Epithelial cell of proximal tubule (primary cell): Measurements from ENCODE around the gene HEG1. TPM values are rescaled to one million over a fixed set of nuclear protein-coding genes. Genes with fewer than 3 reads are reported as not detected.
"Not testable (repeated sequence)": the region's sequence is repeated elsewhere in the genome, so short reads cannot be mapped to it uniquely, and the experiment has no call there.

Experiments used
- DNase-seq: peaks from one replicate; pipeline ENCODE4 v3.0.0-alpha.2; 2011; ENCODE audit warnings: low read depth
- H3K4me3 ChIP-seq: 2 replicates; pipeline ENCODE4 v1.5.1; 2011; ENCODE audit warnings: low read depth, mild to moderate bottlenecking, low read length
- CTCF ChIP-seq: conservative IDR thresholded peaks from 2 replicates; pipeline ENCODE4 v1.5.1; 2012; ENCODE audit warnings: low read depth, mild to moderate bottlenecking, low read length
- total RNA-seq: library from RNA; depleted of rRNA; stranded (reverse); fragments of >200 nt; gene quantifications from 2 replicates; pipeline ENCODE4 v1.2.3, GENCODE V29; 2015

Gene HEG1
- total RNA-seq, 1 donor from 2014 or later, result 17.6 TPM

GRCh38 chr3:125098611-125099291, 43.0 kb upstream of the HEG1 start:
- H3K4me3 ChIP-seq, result no peak overlapping the region
- no peak for DNase-seq
- no peak for TF ChIP-seq CTCF

GRCh38 chr3:125090649-125091048, 34.9 kb upstream of the HEG1 start:
- TF ChIP-seq CTCF, result no peak
- no peak overlapping the region for H3K4me3 ChIP-seq
- no peak for DNase-seq

GRCh38 chr3:125087768-125088391, 32.1 kb upstream of the HEG1 start:
- TF ChIP-seq CTCF, result no peak
- H3K4me3 ChIP-seq, result no peak overlapping the region
- no peak for DNase-seq

GRCh38 chr3:125085166-125085565, 29.4 kb upstream of the HEG1 start:
- TF ChIP-seq CTCF, result no peak
- no peak for DNase-seq
- H3K4me3 ChIP-seq, result no peak overlapping the region

- no peak overlapping the region for H3K4me3 ChIP-seq
- no peak for DNase-seq
- TF ChIP-seq CTCF, result no peak
These were observed 28.0 kb upstream of the HEG1 start for GRCh38 chr3:125083776-125084175.

GRCh38 chr3:125082339-125082738, 26.5 kb upstream of the HEG1 start:
- H3K4me3 ChIP-seq, DNase-seq: not testable (repeated sequence)

GRCh38 chr3:125080077-125080476, 24.3 kb upstream of the HEG1 start:
- TF ChIP-seq CTCF, result no peak

More at GRCh38 chr3:125080077-125080476, 24.3 kb upstream of the HEG1 start:
- DNase-seq, result no peak
- H3K4me3 ChIP-seq, result no peak overlapping the region
